OCI-M2 (cell line): ENCODE results near the gene FRMD4A.

Experiments
- DNase-seq: peaks from one replicate; lab custom pipeline; 2025; ENCODE audit not compliant: unreplicated experiment; lab: John Stamatoyannopoulos, UW

FRMD4A gene

GRCh38 chr10:14195433-14195832 lies 135.3 kb downstream of the FRMD4A start:
- no peak for DNase-seq

DNA sequence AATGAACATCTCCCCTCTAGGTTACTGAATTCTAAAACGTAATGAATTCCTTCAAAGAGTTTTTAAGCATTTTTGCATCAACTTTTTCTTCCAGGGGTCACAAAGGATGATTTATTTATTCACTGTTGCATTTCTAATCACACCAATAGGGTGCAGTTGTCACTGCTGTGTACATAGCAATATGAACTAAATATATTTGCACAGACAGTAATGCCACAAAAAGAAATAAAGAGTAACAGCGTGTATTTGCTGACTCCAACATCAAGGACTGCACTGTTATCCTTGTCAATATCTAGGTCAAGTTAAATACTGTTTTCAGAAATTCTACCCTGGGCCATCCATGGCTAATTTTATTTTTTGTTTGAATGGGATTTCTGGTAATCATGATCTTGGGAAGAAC lies 138.0 kb downstream of the FRMD4A start:
- DNase-seq, result no peak

DNA sequence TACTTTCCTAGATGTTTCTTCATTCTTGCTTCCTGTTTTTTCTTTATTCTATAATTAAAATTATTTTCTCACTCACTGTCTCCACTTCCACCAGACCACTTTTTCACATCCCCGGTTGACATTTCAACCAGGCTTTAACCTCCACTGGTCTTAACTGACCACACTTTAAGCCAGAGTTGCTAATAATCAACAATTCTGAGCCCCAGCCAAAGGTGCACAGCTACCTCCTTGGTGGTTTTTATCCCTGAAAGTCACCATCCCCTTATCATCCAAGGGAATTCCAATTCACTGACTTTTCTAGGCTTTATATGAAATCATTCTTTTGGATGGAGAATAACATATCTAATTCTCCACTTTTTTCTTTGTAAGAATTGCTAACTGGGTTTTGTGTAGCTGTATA lies 138.9 kb downstream of the FRMD4A start:
- no peak for DNase-seq

GRCh38 chr10:14191407-14191806 lies 139.3 kb downstream of the FRMD4A start:
- DNase-seq, result no peak

DNA sequence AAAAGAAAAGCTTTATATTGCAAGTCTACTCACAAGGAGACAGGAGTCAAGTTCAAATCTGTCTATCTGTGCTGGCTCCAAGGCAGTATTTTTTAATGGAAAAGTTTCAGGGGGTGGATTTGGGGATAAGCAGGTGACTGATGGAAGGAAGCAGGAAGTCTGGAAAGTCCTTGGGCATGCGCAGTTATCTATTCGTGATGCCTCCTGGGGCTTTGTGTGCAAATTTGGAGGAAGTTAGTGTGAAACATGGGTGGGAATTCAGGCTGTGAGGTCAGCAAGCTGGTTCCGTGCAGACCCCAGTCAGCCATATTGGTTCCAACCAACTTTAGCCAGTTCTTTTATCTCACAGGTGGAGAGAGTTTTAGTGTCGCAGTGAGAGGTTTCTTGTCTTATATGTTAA lies 140.0 kb downstream of the FRMD4A start:
- no peak for DNase-seq

- no peak for DNase-seq
These were observed 144.5 kb downstream of the FRMD4A start for GRCh38 chr10:14186245-14186644.

DNA sequence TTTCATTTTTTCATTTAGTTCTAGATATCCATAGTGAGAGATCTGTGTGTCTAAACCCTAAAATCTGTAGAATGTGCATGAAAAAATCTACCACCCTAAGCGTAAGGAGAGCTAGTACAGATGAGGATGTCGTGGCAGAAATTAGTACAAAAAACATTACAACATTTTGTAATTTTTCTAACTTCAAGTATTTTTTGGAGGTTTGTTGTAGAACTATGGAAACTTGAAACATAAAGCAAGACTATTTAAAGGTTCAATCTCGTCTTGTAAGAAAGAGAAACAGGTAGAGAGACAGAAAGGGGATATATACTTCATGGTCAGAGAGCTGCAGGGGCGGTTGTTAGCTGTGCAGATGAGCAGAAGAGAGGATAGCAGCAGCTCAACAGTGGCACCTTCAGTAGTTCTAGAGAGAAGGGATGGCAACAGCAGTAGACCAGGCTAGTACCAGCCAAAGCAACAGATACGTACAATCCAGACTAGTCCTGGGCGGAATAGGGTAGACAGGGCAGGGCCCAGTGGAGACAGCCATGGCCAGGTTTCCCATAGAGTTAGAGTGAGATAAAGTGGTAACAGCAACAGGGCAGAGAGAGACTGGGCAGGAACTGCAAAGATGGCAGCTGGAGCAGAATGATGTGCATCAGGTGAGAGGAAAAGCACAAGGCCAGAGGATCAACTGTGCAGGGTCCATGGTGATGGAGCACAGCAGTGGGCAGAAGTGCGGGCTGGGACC lies 145.2 kb downstream of the FRMD4A start:
- DNase-seq, result no peak

DNA sequence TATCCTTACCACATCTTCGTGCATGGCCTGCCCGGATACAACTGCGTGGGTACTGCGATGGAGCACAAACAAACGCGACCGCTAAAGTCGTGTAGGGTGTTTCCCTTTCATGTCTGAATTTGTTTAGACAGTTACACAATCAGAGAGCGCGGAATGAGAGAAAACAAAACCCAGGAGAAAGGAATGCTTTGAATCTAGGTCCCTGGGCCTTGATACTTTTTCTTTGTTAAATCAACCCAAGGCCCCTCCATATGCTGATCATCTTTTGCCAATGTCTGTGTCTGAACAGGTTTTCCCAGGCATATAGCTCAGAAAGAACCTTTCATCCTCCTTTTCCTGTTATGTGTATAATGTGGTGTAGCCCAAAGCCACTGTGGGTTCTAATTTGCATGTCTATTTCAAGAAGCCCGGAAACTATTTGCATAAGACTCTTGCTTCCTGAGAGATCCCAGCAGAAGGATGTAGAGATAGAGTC lies 145.8 kb downstream of the FRMD4A start:
- DNase-seq, result no peak

DNA sequence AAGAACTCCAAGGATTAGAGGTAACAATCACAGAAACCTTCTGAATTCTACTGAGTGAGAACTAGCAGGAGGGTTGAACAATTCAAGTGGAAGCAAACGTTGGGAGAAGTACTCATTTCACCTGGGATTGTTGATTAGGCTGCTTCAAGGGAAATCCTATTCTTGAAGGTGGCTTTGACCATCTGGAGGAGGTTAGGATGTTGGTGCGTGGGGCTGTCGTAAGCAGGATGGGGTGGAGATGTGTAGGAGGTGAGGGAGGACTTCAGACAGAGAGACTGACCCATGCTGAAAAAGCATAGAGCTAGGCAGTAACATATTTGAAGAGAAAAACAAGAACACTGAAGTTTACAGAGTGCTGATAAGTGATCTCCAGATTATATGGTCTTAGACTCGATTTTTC lies 147.9 kb downstream of the FRMD4A start:
- DNase-seq, result no peak

- no peak for DNase-seq
These were observed 149.2 kb downstream of the FRMD4A start for GRCh38 chr10:14181567-14181936.

DNA sequence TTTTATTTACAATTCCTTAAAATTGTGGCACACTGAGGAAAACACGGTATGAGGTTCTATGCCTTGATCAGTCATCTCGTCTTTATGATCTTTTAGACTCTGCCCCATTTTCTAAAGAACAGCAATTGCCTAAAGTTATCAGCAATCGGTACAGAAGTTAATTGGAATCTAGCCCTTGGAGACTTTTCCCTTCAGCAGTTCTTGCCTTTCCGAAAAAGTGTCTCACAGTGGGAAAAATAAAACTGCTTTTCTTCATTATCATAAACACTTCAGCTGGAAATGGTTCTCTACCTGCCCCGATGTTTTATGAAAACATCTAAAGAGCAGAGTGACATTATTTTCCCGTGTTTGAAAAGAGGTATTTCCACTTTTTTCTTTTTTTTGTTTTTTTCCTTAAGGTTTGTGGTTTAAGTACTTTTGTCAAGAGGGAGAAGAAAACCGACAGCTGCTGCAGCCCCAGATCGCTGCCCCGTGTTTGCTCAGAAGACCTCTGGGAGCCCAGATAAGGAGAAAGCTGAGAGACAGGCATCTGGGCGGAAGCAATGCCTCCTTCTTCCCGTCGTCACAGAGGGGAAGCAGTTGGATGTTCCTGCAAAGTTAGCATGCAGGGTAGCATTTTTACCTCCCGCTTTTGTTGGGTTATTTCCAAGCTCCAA lies 149.7 kb downstream of the FRMD4A start:
- no peak for DNase-seq

DNA sequence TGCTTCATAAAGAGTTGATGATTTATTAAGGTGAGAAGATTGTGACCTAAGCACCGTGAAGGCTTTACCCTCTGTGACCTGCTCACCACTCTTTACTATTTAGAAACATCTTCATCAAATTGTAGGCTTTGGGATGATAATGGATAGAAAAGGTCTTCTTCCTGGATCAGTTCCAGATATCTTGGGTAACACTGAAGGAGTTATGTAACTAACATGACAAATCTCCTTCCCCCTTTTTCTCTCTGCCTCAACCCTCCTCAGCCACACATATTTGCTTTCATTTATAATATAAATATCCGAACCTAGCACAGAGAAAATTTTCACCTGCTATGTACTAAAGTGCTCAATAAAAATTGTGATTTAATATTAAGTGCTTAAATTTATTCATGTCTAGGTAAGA lies 151.5 kb downstream of the FRMD4A start:
- no peak for DNase-seq

GRCh38 chr10:14173706-14174594 lies 156.8 kb downstream of the FRMD4A start:
- no peak for DNase-seq

DNA sequence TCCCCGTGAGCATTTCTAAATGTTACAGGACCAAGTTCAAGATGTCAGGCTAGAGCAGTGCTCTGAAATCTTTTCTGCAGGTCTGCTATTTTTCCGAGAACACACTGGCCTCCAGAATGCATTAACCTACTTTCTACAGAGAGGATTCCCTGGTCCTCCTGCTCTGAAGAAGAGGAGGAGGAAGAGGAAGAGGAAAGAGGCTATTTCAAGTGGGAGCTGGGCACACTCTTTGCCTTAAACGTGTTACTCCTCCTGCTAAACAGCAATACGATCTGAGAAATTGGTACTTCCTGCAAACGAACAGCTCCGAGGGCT lies 157.4 kb downstream of the FRMD4A start:
- DNase-seq, result no peak

DNA sequence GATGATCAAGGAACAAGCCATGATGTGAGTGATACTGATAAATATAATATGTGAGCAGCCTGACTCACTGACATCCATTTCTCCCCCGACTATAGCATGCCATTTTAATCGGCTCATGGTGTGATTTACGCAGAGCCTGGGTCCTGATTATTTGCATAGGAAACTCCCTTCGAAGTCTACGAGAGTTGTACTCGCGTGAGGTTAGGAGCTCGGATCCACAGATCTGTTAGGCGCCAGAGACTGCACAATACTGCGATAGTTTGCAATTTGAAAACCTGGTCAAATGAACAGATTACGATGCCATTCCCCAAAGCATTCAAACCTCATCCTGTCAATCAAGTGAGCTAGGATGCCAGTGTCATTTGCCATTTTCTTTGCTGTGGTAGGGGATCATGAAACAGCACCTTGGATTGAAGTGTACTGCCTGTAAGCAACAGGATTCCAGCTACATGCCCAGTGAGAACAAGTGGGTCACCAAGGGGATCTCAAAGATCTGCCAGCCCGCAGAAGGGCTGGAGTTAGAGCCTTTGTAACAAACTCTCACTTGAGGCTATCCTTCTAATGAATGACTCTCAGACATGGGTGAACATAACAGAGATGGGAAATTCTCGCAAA lies 158.3 kb downstream of the FRMD4A start:
- no peak for DNase-seq

DNA sequence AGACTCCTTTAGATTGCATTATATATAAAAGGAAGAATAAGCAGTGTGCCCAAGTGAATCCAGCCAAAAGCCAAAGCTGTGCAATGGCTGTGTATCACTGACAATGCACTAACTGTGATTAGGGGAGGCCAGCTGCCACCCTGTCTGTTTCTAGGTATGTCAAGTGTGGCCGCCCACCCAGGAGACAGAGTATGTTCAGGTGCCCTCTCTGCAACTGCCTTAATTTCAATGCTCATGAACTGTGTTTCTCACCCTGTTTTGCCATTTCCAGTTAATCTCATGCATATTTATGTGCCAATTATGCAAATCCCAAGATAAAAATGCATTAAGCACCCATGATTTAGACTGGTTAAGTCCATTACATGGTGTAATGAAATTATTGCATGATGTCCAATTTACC lies 159.4 kb downstream of the FRMD4A start:
- no peak for DNase-seq

- no peak for DNase-seq
These were observed 167.2 kb downstream of the FRMD4A start for GRCh38 chr10:14163377-14164086.

DNA sequence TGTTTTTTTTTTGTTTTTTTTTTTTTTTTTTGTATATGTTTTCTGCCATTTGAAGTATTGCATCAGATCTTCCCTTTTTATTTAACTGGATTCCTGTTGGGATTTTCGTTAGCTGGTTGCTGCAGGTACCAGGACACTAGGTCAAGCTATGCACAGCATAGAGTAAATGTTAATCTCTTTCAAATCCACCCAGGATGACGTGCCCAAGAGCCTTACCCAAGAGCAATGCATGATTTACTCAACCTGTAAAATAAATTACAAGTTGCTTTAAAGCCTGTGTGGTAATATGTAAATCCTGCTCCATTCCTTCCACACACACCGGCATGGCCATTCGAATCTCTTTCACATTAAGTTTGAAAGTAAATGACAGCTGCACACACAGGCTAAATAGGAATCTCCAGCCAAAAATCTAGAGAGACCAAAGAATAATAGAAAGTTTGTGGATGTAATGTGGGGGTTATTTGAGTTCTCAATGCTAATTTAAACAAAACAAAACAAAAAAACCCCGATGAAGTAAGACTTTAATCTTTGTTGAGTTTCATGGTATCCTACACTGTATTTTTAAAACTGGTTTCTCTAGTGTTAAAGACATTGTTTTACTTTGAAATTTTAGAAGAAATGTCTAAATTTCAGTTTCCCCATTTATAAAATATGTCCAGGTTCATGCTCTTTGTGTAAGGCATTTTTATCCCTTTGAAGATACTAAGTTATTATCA lies 167.9 kb downstream of the FRMD4A start:
- DNase-seq, result no peak

DNA sequence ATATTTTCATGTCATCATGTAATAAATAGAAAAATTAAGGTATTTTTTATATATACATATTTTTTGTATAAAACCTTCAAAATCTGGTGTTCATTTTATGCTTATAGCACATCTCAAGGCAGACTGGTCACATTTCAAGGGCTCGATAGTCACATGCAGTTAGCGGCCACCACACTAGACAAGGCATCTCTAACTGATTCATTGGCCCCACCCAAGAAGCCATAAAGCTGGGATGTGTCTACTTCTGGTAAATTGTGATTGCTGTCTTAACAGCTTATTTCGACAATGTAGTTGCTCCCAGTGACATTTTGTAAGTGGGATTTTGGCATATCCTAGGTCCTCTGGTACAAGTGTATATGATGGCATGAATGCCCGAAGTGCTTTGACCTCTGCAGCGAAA lies 168.7 kb downstream of the FRMD4A start:
- DNase-seq, result no peak

- no peak for DNase-seq
These were observed 170.4 kb downstream of the FRMD4A start for GRCh38 chr10:14160299-14160698.
